Kidney (tissue), 14 donors: Measurements from ENCODE around the gene TCP10L. TPM values are rescaled to one million over a fixed set of nuclear protein-coding genes. Genes with fewer than 3 reads are reported as not detected.

Experiments
- DNase-seq, 5 donors: peaks; one replicate each; pipeline ENCODE4 v3.0.0-alpha.2; 2013 to 2020
- FAIRE-seq: peaks from 2 replicates; lab custom pipeline; 2012; peaks lifted over from hg19 to GRCh38; lab: Jason Lieb, UNC
- H3K27ac ChIP-seq, 2 donors: one replicate each; pipeline ENCODE4 v1.7.0; 2013; ENCODE audit warnings: low read depth in 2 of 2, low read length in 2 of 2, inconsistent platforms in 1 of 2
- H3K27me3 ChIP-seq: one replicate; pipeline ENCODE4 v1.7.1; 2013; ENCODE audit warnings: low read length, inconsistent platforms; ENCODE audit not compliant: control insufficient read depth, insufficient read depth
- H3K36me3 ChIP-seq, 3 donors: one replicate each; pipeline versions ENCODE4 v1.7.0 to v1.7.1; 2013; ENCODE audit warnings: low read length in 3 of 3, control low read depth in 1 of 3, inconsistent platforms in 1 of 3; ENCODE audit not compliant: insufficient read depth in 3 of 3, control insufficient read depth in 2 of 3
- H3K4me1 ChIP-seq, 3 donors: one replicate each; pipeline versions ENCODE4 v1.7.0 to v1.7.1; 2013; ENCODE audit warnings: low read length in 3 of 3, inconsistent platforms in 1 of 3, low read depth in 1 of 3; ENCODE audit not compliant: control insufficient read depth in 2 of 3, insufficient read depth in 2 of 3
- H3K4me3 ChIP-seq, 3 donors: one replicate each; pipeline versions ENCODE4 v1.7.0 to v1.8.1; 2013; ENCODE audit warnings: low read length in 3 of 3, control low read depth in 1 of 3, inconsistent platforms in 1 of 3
- H3K9ac ChIP-seq, 3 donors: one replicate each; pipeline versions ENCODE4 v1.7.0 to v1.7.1; 2013; ENCODE audit warnings: low read length in 3 of 3, control low read depth in 1 of 3, inconsistent platforms in 1 of 3
- H3K9me3 ChIP-seq, 3 donors: one replicate each; pipeline versions ENCODE4 v1.7.0 to v1.7.1; 2013; ENCODE audit warnings: low read length in 3 of 3, control low read depth in 1 of 3, inconsistent platforms in 1 of 3; ENCODE audit not compliant: control insufficient read depth in 2 of 3, insufficient read depth in 1 of 3
- intact Hi-C: fragments of 100-400 bp; cut with DNase I; formaldehyde crosslinking; loops from one replicate; pipeline ENCODE4 v1.11.1; 2022
- polyA plus RNA-seq: library from polyadenylated mRNA; stranded (reverse); fragments of 350-450 nt; fragmentation: Illumina TruSeq; extraction: RNeasy Lipid Tissue Mini Kit (QIAGEN cat#74804); gene quantifications from one replicate; pipeline ENCODE4 v1.2.3, GENCODE V29; 2014; ENCODE audit warnings: low read depth, low replicate concordance; ENCODE audit not compliant: insufficient read depth
- total RNA-seq: library from RNA; stranded (reverse); fragmentation: NEBNext Ultra II Directional; extraction: Animal tissue kit (Norgen Biotek cat#: 25700); gene quantifications from one replicate; pipeline ENCODE4 v1.2.1, GENCODE V29; 2021
- TF ChIP-seq, protein P1 (sequence below): IDR thresholded peaks from 3 replicates; pipeline ENCODE4 v1.5.1; 2012; ENCODE audit warnings: mild to moderate bottlenecking, moderate library complexity, borderline replicate concordance; ENCODE audit not compliant: insufficient read depth; ENCODE audit errors: extremely low read depth
- donor health status: control.
- donor health status: control.
- donor health status: control.
- donor health status: control.
- donor health status: control.
- donor health status: DM: yes; HTN: yes; CAD: no.
- donor health status: Normal renal cell carcinoma (clear cell type).

The TCP10L gene
- total and polyA plus RNA-seq, 2 donors from 2014 or later, result 2.2 to 5.2 TPM

DNA sequence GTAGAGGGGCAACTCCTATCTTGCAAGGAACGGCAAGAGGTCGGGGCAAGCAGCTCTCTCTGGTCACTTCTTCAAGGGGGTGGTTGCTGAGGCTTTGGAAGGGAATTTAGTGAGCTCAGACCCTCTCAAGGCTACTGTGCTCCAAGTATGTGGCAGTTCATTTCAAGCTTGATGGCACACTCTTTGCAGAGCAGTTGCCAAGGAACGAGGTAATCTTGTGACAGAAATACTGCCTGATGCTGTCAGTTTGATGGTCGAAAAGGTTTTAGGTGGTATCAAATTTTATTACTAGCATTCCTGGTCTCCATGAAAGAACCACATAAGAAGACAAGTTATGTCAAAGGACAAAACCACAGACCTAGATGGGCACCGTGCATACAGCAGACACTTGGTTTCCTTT, 13.8 kb upstream of the TCP10L start:
- FAIRE-seq (no peak), DNase-seq (peak in 4 of 5 donors; percentile 66 to 93 (median 84))
- intact Hi-C loops, result loop anchor here (10.0 kb wide), 1 partner anchor 194 kb away; no protein-coding TSS in a partner anchor
- H3K9ac ChIP-seq, result no peak overlapping the region
- no peaks in the 10 kb centered on the region for H3K4me1 ChIP-seq
- no peaks in the 10 kb centered on the region for H3K27me3 ChIP-seq
- H3K4me3 ChIP-seq, result no peak overlapping the region
- H3K27ac ChIP-seq, result no peak overlapping the region
- TF ChIP-seq, protein P1, sequence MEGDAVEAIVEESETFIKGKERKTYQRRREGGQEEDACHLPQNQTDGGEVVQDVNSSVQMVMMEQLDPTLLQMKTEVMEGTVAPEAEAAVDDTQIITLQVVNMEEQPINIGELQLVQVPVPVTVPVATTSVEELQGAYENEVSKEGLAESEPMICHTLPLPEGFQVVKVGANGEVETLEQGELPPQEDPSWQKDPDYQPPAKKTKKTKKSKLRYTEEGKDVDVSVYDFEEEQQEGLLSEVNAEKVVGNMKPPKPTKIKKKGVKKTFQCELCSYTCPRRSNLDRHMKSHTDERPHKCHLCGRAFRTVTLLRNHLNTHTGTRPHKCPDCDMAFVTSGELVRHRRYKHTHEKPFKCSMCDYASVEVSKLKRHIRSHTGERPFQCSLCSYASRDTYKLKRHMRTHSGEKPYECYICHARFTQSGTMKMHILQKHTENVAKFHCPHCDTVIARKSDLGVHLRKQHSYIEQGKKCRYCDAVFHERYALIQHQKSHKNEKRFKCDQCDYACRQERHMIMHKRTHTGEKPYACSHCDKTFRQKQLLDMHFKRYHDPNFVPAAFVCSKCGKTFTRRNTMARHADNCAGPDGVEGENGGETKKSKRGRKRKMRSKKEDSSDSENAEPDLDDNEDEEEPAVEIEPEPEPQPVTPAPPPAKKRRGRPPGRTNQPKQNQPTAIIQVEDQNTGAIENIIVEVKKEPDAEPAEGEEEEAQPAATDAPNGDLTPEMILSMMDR, result no peak
- peaks cover 5 to 36% (median 30%) of the 10 kb centered on the region in 3 donors for H3K36me3 ChIP-seq
- H3K9me3 ChIP-seq, result no peaks in the 10 kb centered on the region

DNA sequence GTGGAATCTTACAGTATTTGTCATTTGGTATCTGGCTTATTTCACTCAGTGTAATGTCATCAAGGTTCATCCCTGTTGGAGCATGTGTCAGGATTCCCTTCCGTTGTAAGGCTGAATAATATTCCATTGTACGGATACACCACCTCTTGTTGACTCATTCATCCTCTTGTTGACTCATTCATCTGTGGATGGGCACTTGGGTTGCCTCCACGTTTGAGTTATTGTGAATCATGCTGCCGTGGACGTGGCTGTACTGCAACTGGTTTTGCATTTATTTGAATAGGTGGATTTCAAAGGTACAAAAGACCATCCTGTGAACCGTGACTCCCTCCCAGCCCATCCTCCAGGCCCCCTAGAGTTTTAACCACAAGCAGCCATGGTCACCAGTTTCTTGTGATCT, 11.9 kb upstream of the TCP10L start:
- no peak overlapping the region for H3K4me3 ChIP-seq
- H3K4me1 ChIP-seq, result no peaks in the 10 kb centered on the region
- H3K9me3 ChIP-seq, result no peaks in the 10 kb centered on the region
- no peak for DNase-seq
- H3K27me3 ChIP-seq, result no peaks in the 10 kb centered on the region
- intact Hi-C loops, result loop anchor here (10.0 kb wide), 1 partner anchor 192 kb away; no protein-coding TSS in a partner anchor
- no peak for FAIRE-seq
- no peak overlapping the region for H3K9ac ChIP-seq
- peaks cover 0 to 19% (median 16%) of the 10 kb centered on the region in 3 donors for H3K36me3 ChIP-seq
- TF ChIP-seq, protein P1, result no peak
- H3K27ac ChIP-seq, result no peak overlapping the region

DNA sequence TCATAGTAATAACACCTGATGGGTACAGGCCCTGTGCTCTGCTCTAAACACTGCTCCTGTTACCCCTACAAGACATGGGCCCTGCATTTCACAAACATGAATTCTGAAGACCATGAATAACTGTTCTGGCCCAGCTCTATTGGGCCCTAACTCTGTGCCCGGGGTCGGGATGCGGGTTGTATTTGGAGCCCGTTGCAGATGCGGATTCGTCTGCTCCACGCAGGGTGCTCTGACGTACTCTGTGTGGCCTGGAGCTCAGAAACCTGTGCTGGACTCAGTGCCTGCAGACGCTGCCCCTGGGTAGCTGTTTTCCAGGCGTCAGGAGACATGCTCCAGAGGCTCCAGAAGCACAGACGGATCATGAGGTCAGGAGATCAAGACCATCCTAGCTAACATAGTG, 10.1 kb upstream of the TCP10L start:
- H3K27ac ChIP-seq, result no peak overlapping the region
- no peaks in the 10 kb centered on the region for H3K4me1 ChIP-seq
- H3K36me3 ChIP-seq, result peaks cover 0 to 12% (median 9%) of the 10 kb centered on the region in 3 donors
- FAIRE-seq (no peak), DNase-seq (no peak)
- TF ChIP-seq, protein P1, result no peak
- H3K27me3 ChIP-seq, result no peaks in the 10 kb centered on the region
- no peak overlapping the region for H3K4me3 ChIP-seq
- intact Hi-C loops, result loop anchor here (10.0 kb wide), 1 partner anchor 191 kb away; no protein-coding TSS in a partner anchor
- no peak overlapping the region for H3K9ac ChIP-seq
- H3K9me3 ChIP-seq, result no peaks in the 10 kb centered on the region

DNA sequence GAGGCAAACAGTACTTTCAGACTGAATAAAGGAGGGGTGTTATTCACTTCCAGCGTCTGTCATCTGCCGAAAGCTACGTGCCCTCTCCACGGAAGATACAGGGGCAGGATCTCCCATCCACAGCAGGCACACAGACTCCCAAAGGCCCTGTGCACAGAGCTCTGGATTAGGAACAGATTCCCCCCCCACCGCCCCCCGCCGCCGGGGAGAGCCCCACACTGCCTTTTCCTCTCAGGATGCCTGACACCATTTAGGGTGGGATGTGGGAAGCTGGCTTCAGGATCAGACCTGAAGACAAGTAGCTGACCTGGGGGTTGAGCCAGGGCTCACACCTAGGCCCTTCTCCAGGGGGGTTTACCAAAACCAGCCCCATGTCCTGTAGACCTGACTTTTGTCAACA, 8.4 kb upstream of the TCP10L start:
- no peak overlapping the region for H3K4me3 ChIP-seq
- no peak for FAIRE-seq
- intact Hi-C loops, result loop anchor here (10.0 kb wide), 1 partner anchor 189 kb away; no protein-coding TSS in a partner anchor
- no peak overlapping the region for H3K9ac ChIP-seq
- H3K36me3 ChIP-seq, result no peaks in the 10 kb centered on the region
- TF ChIP-seq, protein P1, result no peak
- no peak for DNase-seq
- no peaks in the 10 kb centered on the region for H3K4me1 ChIP-seq
- no peak overlapping the region for H3K27ac ChIP-seq
- H3K27me3 ChIP-seq, result no peaks in the 10 kb centered on the region
- H3K9me3 ChIP-seq, result no peaks in the 10 kb centered on the region
